GM12801 (cell line): Measurements from ENCODE around the gene PHAF1.

Experiments used
- TF ChIP-seq, protein P1 (sequence below): IDR thresholded peaks from one replicate; pipeline ENCODE4 v1.5.1; 2011; ENCODE audit warnings: control low read depth; ENCODE audit not compliant: insufficient read length; ENCODE audit errors: extremely low read depth

The PHAF1 gene

DNA sequence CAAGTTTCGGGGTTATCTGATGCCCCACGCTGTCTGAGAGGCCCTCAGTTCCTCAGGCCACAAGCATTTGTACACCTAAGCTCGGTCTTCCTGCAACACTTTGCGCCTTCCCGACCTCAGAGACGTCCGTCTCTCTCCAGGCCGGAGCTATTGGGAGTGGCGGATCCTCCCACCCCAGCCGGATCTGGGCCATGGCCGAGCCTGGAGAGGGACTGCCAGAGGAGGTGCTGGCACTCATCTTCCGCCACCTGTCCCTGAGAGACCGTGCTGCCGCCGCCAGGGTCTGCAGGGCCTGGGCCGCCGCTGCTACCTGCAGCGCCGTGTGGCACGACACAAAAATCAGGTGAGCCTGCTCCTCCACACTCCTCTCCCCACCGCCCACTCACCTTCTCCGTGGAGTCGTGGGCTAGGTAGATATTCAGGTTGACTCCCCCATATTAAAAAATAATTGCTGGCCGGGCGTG, 51.9 kb downstream of the PHAF1 start:
- TF ChIP-seq, protein P1, sequence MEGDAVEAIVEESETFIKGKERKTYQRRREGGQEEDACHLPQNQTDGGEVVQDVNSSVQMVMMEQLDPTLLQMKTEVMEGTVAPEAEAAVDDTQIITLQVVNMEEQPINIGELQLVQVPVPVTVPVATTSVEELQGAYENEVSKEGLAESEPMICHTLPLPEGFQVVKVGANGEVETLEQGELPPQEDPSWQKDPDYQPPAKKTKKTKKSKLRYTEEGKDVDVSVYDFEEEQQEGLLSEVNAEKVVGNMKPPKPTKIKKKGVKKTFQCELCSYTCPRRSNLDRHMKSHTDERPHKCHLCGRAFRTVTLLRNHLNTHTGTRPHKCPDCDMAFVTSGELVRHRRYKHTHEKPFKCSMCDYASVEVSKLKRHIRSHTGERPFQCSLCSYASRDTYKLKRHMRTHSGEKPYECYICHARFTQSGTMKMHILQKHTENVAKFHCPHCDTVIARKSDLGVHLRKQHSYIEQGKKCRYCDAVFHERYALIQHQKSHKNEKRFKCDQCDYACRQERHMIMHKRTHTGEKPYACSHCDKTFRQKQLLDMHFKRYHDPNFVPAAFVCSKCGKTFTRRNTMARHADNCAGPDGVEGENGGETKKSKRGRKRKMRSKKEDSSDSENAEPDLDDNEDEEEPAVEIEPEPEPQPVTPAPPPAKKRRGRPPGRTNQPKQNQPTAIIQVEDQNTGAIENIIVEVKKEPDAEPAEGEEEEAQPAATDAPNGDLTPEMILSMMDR, result no peak

DNA sequence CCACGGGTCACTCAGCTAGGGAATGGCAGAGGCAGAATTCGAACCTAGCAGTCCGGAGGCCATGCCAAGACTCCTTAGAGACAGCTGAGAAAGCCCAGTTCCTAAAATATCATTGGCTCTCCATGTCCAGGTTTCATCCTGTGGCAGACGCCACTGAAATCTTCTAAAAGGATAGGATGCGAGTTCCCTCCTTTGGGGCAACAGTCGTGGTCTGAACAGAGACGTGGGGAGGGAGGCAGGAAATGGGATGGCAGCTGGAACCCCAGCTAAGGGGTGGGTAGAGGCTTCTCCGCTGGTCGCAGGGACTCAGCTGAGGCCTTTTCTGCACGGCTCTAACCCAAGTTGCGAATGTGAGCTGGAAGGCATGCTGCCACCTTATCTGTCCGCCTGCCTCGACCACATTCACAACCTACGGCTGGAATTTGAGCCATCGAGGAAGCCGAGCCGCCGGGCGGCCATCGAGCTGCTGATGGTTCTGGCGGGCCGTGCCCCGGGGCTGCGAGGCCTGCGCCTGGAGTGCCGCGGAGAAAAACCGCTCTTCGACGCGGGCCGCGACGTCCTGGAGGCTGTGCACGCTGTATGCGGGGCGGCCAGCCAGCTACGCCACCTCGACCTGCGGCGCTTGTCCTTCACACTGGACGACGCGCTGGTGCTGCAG, 52.9 kb downstream of the PHAF1 start:
- TF ChIP-seq, protein P1, result no peak

DNA sequence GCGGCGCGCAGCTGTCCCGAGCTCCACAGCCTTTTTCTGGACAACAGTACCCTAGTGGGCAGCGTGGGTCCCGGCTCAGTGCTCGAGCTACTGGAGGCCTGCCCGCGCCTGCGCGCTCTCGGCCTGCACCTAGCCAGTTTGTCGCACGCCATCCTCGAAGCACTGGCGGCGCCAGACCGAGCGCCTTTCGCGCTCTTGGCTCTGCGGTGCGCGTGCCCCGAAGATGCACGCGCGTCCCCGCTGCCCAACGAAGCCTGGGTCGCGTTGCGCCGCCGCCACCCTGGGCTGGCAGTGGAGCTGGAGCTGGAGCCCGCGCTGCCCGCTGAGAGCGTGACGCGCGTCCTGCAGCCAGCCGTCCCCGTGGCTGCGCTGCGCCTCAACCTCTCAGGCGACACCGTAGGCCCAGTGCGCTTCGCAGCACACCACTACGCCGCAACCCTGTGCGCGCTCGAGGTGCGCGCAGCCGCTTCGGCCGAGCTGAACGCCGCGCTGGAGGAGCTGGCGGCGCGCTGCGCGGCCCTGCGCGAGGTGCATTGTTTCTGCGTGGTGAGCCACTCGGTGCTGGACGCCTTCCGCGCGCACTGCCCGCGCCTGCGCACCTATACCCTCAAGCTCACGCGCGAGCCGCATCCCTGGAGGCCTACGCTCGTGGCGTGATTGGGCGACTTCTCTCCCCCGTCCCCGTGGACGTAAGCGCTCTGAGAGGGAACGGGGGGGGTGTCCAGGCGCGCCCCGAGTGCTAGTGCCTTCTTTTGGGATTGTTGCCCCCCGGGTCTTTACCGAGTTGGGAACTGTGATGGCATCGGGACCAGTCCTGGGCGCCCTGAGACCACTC, 53.6 kb downstream of the PHAF1 start:
- TF ChIP-seq, protein P1, result no peak

DNA sequence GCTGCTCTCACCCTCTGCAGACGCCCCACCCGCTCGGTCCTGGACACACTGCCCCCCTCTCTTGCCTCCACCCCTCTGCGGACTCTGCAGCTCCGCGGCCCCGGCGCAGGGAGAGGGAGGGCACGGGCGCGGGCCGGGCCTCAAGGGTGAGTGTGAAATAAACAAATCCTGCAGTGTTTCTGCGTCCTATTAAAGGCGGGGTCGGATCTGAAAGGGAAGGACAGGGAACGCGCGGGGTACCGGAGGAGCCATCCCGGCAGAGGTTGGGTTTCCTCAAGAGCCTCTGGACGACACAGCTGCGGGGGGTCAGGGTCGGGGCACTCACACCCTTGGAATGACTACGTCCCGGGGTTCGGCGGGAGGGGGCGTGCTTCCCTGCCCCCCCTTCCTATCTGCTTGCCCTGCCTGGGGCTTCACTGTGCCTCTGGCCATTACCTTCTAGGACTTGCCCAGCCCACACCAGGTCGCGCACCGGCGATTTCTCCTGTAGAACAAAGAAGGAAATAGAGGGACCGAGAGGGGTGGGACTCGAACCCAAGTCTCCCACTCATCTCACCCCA, 54.3 kb downstream of the PHAF1 start:
- TF ChIP-seq, protein P1, result no peak

DNA sequence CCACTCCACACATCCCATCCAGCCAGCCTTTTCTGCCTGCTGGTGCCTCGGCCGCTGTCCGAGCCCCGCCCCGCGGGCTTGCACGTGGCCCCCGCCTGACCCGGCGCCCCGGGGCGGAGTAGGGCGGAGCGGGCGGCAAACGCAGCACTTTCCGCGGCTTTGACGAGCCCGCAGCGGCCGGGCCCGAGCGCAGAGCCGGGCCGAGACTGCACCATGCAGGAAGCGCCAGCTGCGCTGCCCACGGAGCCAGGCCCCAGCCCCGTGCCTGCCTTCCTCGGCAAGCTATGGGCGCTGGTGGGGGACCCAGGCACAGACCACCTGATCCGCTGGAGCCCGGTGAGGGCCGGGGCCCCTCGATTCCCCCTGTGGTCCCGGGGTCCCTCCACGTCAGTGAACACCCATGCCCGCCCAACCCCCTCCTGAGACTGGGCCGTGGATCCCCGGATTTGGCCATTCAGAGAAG, 54.9 kb downstream of the PHAF1 start, which contains the start of gene HSF4:
TSS of gene HSF4 (plus strand) at position 147 of the 463 bp plus-strand sequence. CDS start at position 214, 67 bp downstream.
- TF ChIP-seq, protein P1, result no peak

DNA sequence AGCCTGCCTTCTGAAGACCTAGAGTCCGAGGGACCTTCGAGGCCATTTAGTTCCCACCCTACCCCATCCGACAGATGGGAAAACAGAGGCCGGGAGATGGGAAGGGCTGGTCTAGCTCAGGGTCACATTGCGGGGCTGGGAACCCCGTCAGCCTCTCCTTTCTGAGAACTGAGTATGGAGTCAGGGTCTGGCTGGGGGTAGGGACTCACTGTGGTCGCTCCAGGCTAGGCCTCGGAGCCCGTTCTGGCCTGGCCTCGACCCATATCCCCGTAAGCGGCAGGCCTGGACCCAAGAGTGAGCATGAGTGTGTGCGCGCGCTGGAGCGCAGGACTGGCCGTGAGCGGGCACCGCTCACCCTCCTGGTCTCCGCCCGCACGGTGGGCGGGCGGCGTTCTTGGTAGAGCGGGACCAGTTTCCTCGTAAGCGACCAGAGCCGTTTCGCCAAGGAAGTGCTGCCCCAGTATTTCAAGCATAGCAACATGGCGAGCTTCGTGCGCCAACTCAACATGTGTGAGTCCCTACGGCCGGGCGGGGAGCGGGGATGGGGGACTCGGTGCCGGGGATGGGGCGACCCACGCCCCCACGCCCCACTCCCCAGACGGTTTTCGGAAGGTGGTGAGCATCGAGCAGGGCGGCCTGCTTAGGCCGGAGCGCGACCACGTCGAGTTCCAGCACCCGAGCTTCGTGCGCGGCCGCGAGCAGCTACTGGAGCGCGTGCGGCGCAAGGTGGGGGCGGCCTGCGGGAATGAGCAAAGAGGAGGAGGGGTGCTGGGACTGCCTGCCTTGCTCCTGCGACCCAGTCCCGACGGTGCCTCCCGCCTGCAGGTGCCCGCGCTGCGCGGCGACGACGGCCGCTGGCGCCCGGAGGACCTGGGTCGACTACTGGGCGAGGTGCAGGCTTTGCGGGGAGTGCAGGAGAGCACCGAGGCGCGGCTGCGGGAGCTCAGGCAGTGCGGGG, 55.7 kb downstream of the PHAF1 start:
- TF ChIP-seq, protein P1, result no peak
